Measurements from ENCODE around the gene LYZL2. TPM values are rescaled to one million over a fixed set of nuclear protein-coding genes. Genes with fewer than 3 reads are reported as not detected.

The LYZL2 gene
- total RNA-seq, 4 donors from 2014 or later, result not detected

GRCh38 chr10:30645340-30645827 is 15.8 kb upstream of the LYZL2 start:
- TF ChIP-seq CTCF (IDR thresholded peaks at IDR 0.05; ENCODE audit: low read depth), result no peak

GRCh38 chr10:30639946-30640786 is 10.6 kb upstream of the LYZL2 start:
- TF ChIP-seq CTCF (IDR thresholded peaks at IDR 0.05; ENCODE audit: low read depth), result no peak

GRCh38 chr10:30637881-30638467 is 8.4 kb upstream of the LYZL2 start:
- TF ChIP-seq CTCF (IDR thresholded peaks at IDR 0.05; ENCODE audit: low read depth), result no peak

- no peak for TF ChIP-seq CTCF (IDR thresholded peaks at IDR 0.05; ENCODE audit: low read depth)
These were observed 1.6 kb upstream of the LYZL2 start for GRCh38 chr10:30631188-30631587.

DNA sequence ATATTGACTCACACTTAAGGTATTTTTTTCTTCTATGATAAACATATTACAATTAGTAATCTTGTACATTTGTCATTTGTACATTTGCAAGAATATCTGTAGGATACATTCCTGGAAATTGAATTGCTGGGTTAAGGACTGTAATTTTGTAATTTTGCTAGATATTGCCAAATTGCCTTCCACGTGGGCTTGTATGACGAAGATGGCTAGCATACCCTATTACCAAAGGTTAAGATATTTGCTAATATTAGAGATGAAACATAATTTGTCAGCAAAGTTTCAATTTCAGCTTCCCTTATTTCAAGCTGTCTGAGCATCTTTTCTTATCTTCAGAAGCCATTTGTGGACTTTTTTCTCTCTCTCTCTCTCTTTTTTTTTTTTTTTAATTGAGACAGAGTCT is 1.0 kb upstream of the LYZL2 start:
- no peak for TF ChIP-seq CTCF (IDR thresholded peaks at IDR 0.05; ENCODE audit: low read depth)

GRCh38 chr10:30625080-30625479 is 4.5 kb downstream of the LYZL2 start:
- TF ChIP-seq CTCF (IDR thresholded peaks at IDR 0.05; ENCODE audit: low read depth), result no peak

- no peak for TF ChIP-seq CTCF (IDR thresholded peaks at IDR 0.05; ENCODE audit: low read depth)
These were observed 9.6 kb downstream of the LYZL2 start for GRCh38 chr10:30619966-30620365.

Measured in subcutaneous adipose tissue (tissue), 4 donors.